ENCODE data around the gene TEDC2. TPM values are rescaled to one million over a fixed set of nuclear protein-coding genes. Genes with fewer than 3 reads are reported as not detected.

Gene TEDC2
- total and polyA plus RNA-seq, 10 of the 15 experiments (the other 5 are each of a cell fraction or from before 2014, with no cell fraction given) = 0.23 to 47.9 (median 19.1) TPM

DNA sequence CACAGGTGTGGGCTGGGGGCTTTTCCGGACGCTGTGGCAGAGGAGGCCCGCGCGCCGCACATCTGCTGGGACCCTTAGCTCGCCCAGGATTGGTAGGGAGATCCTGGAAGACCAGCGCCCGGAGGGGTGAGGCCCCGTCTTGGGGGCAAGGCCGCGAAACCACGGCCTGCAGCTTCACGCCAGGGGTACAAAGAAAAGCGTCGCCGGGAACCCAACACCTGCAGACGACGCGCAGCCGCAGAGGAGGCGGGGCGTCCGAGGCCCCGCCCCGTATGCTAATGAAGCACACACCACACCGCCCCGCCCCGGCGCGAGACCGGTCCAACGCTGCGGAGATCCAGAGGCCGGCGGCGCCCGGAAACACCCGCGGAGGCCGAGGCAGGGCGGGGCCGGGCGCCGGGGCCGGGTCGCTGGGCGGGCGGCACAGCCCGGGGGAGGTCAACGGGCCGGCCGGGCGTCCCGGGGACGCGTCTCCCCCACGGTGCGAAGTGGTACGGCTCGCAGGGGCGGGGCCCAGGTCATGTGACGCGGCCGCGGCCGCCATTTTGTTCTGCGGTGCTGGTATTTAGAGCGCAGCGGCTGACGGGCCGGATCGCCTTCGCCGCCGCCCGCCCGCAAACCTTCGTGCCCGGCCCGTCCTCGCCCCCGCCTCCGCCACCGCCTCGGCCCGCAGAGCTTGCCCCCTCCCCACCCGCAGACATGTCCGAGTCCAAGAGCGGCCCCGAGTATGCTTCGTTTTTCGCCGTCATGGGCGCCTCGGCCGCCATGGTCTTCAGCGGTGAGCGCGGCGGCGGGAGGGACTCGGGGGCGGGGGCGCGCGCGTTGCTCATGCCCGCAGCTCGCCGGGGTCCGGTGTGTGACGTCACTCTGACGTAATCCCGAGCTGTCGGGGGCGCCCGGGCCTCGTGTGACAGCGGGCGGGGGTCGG lies 53.8 kb downstream of the TEDC2 start, which contains the start of gene ATP6V0C (continued):
- TF ChIP-seq NFXL1 (IDR thresholded peaks at IDR 0.05; ENCODE audit: borderline replicate concordance) (0 out of 2 replicates have a peak, but pooled peaks have one; percentile 38), ZBED1 (IDR thresholded peaks at IDR 0.05; ENCODE audit: borderline replicate concordance) (no peak), KLF5 (IDR thresholded peaks at IDR 0.05; ENCODE audit: partially characterized antibody) (peak; percentile 99), SUPT20H (IDR thresholded peaks at IDR 0.05; ENCODE audit: borderline replicate concordance, control insufficient read depth, low read depth, low read length) (no peak), LARP7 (IDR thresholded peaks at IDR 0.05) (peak; percentile 87), FOS (IDR thresholded peaks at IDR 0.05; ENCODE audit: borderline replicate concordance, extremely low read depth, insufficient read length) (no peak), TBL1XR1 (IDR thresholded peaks at IDR 0.05; ENCODE audit: low read depth, low read length) (peak; percentile 19; the same call in 1 of the 2 replicates), ESRRA (IDR thresholded peaks at IDR 0.05; ENCODE audit: low read length) (no peak), CBX5 (IDR thresholded peaks at IDR 0.05; ENCODE audit: low read depth) (no peak), NFIC (IDR thresholded peaks at IDR 0.05; ENCODE audit: low read depth, low read length) (no peak), SMAD1 (IDR thresholded peaks at IDR 0.05; ENCODE audit: low read depth, partially characterized antibody) (no peak), JUNB (IDR thresholded peaks at IDR 0.05) (no peak), SPI1 (IDR thresholded peaks at IDR 0.05; ENCODE audit: borderline replicate concordance, insufficient read depth, low read depth, low read length) (no peak), HDGF (IDR thresholded peaks at IDR 0.05) (no peak; the same call in 1 of the 2 replicates), CHD1 (IDR thresholded peaks at IDR 0.05; ENCODE audit: low read depth, low read length) (peak; percentile 98)
- TF ChIP-seq, protein P1, sequence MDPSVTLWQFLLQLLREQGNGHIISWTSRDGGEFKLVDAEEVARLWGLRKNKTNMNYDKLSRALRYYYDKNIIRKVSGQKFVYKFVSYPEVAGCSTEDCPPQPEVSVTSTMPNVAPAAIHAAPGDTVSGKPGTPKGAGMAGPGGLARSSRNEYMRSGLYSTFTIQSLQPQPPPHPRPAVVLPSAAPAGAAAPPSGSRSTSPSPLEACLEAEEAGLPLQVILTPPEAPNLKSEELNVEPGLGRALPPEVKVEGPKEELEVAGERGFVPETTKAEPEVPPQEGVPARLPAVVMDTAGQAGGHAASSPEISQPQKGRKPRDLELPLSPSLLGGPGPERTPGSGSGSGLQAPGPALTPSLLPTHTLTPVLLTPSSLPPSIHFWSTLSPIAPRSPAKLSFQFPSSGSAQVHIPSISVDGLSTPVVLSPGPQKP (IDR thresholded peaks at IDR 0.05; ENCODE audit: low read depth, low read length) = no peak
- TF ChIP-seq, protein P2, sequence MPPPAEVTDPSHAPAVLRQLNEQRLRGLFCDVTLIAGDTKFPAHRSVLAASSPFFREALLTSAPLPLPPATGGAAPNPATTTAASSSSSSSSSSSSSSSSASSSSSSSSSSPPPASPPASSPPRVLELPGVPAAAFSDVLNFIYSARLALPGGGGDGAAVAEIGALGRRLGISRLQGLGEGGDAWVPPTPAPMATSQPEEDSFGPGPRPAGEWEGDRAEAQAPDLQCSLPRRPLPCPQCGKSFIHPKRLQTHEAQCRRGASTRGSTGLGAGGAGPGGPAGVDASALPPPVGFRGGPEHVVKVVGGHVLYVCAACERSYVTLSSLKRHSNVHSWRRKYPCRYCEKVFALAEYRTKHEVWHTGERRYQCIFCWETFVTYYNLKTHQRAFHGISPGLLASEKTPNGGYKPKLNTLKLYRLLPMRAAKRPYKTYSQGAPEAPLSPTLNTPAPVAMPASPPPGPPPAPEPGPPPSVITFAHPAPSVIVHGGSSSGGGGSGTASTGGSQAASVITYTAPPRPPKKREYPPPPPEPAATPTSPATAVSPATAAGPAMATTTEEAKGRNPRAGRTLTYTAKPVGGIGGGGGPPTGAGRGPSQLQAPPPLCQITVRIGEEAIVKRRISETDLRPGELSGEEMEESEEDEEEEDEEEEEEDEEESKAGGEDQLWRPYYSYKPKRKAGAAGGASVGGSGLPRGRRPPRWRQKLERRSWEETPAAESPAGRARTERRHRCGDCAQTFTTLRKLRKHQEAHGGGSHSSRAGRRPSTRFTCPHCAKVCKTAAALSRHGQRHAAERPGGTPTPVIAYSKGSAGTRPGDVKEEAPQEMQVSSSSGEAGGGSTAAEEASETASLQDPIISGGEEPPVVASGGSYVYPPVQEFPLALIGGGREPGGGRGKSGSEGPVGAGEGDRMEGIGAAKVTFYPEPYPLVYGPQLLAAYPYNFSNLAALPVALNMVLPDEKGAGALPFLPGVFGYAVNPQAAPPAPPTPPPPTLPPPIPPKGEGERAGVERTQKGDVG (CRISPR knock-in tag; IDR thresholded peaks at IDR 0.05) = no peak
- TF ChIP-seq, protein P3, sequence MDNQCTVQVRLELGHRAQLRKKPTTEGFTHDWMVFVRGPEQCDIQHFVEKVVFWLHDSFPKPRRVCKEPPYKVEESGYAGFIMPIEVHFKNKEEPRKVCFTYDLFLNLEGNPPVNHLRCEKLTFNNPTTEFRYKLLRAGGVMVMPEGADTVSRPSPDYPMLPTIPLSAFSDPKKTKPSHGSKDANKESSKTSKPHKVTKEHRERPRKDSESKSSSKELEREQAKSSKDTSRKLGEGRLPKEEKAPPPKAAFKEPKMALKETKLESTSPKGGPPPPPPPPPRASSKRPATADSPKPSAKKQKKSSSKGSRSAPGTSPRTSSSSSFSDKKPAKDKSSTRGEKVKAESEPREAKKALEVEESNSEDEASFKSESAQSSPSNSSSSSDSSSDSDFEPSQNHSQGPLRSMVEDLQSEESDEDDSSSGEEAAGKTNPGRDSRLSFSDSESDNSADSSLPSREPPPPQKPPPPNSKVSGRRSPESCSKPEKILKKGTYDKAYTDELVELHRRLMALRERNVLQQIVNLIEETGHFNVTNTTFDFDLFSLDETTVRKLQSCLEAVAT (IDR thresholded peaks at IDR 0.05) = 0 out of 2 replicates have a peak, but pooled peaks have one; percentile 49
- TF ChIP-seq, protein P4, sequence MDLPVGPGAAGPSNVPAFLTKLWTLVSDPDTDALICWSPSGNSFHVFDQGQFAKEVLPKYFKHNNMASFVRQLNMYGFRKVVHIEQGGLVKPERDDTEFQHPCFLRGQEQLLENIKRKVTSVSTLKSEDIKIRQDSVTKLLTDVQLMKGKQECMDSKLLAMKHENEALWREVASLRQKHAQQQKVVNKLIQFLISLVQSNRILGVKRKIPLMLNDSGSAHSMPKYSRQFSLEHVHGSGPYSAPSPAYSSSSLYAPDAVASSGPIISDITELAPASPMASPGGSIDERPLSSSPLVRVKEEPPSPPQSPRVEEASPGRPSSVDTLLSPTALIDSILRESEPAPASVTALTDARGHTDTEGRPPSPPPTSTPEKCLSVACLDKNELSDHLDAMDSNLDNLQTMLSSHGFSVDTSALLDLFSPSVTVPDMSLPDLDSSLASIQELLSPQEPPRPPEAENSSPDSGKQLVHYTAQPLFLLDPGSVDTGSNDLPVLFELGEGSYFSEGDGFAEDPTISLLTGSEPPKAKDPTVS (IDR thresholded peaks at IDR 0.05; ENCODE audit: low read depth, low read length) = no peak

Data from GM12878 (cell line).